GM18520 (cell line): ENCODE data around the gene ART4.

Experiments used
- ATAC-seq: cut with Tn5 transposase; IDR thresholded peaks from one replicate; pipeline ENCODE4 v1.9.1; 2021; ENCODE audit not compliant: unreplicated experiment

The ART4 gene

DNA sequence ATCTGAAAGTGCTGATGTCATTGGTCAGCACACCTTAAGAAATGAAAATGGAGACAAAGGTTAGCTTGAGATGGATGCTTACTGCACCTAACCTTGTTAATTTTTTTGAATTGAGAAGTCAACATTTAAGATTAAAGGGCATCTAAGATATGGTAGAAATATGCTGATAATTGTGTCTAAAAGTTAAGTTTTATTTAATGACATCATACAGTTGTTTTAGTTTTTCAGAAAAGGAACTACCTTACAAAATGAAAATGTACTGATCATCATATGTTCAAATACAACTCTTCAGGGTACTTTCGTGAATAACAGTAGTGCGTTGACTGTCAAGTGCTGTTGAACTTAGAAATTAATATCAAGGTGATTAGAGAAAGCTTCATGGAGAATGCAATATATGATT lies 31.8 kb downstream of the ART4 start:
- no peak for ATAC-seq

- no peak for ATAC-seq
Measured at GRCh38 chr12:14810953-14811483, 32.3 kb downstream of the ART4 start.

GRCh38 chr12:14810167-14810952 lies 33.0 kb downstream of the ART4 start:
- no peak for ATAC-seq

GRCh38 chr12:14803830-14804160 lies 39.5 kb downstream of the ART4 start:
- ATAC-seq: peak; percentile 4

DNA sequence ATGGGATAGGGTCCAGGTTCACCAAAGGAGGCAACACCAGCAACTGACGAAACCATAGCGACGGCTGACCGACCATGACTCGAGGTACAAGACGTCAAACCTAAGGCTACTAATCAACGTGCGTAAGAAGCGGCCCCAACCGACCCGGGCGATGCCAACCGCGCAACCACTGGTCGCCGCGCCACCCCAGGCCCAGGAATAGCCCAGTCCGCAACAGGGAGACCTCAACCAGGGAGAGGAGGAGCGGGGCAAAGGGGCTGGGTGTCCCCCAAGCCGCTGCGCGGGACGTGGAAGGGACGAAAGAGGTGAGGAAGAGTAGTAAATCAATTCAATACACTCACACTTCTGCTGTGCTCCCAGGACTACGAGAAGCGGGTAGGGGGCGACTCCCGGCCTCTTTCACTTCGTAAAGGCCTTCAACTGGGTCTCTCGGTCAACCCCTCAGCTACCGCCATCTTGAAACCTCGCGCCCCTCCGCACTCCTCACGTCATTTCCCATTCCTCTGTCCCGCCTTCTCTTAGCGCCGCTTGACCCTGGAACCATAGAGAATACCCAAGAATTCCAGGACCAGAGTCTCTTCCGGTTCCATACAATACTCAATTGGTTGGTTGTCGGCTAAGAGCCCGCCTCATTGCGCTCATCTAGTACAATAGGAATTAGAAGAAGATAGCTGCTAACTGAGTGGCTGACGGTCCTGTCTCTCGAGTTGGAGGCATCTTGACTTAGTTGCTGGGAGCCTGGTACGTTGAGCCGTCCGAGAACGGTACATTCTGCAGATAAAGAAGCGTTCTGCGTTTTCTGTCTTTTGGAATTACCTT lies 40.1 kb downstream of the ART4 start, which contains the start of the genes C12orf60 and WBP11:
Gene C12orf60 (plus strand): TSS at position 660 of the 819 bp plus-strand sequence. CDS start 19,266 bp downstream, outside the sequence.
Gene WBP11 (minus strand): TSS at position 468 of the 819 bp plus-strand sequence. CDS start 2,095 bp downstream, outside the sequence.
- peak; percentile 100 for ATAC-seq

DNA sequence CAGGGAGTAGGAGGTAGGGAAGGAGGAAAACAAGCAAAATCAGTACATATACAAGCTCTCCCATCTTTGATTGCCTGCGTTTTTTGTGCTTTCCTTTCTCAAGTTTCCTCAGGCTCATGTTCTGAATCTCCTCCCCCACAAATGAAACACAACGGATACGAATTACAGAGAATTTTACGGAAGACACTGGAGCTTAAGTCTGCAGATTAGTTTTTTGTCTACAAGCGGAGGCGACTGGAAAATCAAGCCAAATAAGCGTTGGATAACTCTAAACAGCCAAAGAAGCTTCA lies 40.7 kb downstream of the ART4 start:
- ATAC-seq: no peak

GRCh38 chr12:14802247-14802646 lies 41.1 kb downstream of the ART4 start:
- ATAC-seq: no peak

DNA sequence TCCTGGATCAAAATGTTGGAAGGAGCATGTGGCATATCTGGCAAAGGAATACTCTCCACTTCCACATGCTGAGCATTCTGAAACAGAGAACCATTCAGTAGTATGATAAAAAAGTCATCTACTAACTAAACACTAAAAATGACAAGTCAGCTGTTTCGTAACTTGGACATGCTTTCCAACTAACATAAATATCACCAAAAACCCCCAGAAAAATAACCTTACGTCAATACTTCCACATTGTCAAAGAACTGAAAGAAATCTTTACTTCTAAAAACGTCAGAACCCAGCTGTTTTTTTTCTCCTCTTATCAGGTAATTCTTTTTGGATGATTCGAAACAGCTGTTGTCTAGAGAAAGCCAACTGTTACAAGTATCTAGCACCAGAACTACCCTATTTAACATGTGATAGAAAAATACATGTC lies 48.3 kb downstream of the ART4 start:
- no peak for ATAC-seq

- no peak for ATAC-seq
Measured at GRCh38 chr12:14785568-14785967, 57.8 kb downstream of the ART4 start.

- ATAC-seq: no peak
Measured at GRCh38 chr12:14784471-14784870, 58.9 kb downstream of the ART4 start.

GRCh38 chr12:14782756-14783155 lies 60.6 kb downstream of the ART4 start:
- ATAC-seq: no peak

DNA sequence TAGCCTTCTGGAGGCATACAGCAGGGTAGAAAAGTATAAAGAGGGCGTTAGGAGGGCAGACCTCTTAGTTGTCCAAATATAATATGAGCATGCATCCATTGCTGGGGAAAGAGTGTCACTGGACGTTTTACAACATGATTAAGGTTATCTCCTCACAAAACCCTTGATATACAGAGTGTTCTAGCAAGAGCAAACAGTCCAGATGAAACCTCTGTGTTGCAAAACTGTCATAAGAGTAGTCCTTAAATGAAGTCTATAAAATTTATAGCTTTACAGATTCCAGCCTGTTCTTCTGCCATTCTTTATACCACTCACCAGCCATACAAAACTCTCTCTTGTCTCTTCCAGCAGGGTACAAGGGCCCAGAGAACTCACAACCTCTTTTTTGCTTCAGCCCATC lies 61.8 kb downstream of the ART4 start:
- no peak for ATAC-seq

DNA sequence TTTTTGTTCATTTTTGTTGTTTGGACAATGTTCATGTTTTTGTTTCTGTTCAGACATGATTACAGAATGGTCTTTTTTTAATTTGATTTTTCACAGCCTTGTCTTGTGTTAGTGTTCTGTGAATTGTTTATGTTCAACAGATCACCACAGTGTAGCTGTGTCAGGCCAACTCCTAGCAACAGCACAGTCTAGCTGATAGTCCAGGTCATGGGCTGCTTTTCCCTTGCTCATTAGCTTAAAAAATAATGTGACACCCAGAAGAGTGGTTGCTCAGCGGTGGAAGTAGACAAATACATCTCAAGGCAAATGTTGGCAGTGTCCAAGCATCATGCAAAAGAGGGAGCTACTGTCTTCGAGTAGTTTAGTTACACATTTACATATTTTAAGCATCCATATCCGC lies 62.5 kb downstream of the ART4 start:
- ATAC-seq: no peak

DNA sequence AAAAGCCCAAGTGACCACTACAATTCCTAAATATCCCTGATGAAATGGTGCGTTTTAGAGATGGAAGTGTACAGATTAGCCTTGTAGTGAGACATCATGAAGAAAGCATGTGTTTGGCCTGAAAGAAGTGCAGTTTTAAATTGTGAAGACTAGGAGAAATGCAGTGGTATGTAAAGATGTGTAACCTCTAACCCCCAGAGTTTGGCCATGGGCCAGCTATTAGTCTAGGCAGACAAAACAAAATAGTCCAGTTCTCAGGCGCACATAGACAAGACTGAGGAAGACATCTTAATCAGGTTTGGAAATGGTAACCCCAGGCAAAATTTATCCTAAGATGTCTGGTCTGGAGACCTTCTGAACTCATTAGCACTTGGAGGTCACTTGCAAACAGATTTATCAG lies 63.5 kb downstream of the ART4 start:
- ATAC-seq: no peak

GRCh38 chr12:14777271-14777670 lies 66.1 kb downstream of the ART4 start:
- no peak for ATAC-seq

GRCh38 chr12:14776236-14776961 lies 66.9 kb downstream of the ART4 start:
- no peak for ATAC-seq

DNA sequence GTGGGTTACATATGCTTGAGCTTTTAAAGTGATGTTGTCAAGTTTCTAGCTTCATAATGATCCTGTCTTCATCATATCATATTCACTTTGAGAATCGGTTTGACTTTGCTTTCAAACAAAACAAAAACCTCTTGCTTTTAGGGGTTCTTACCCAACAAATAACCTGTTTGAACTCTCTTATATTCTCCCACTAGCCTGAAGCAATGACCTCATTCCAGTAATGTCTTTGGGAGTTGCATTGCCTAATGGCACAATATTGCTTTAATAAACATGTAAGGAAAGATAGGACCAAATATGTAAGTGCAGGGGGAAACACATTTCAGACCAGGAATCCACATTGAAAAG lies 67.7 kb downstream of the ART4 start:
- no peak for ATAC-seq
